Psoas muscle (tissue), 8 donors: ENCODE data around the gene HTT. TPM values are rescaled to one million over a fixed set of nuclear protein-coding genes. Genes with fewer than 3 reads are reported as not detected.

Experiments
- ATAC-seq, 4 donors: fragments of 200-7000 bp; cut with Tn5 transposase; one replicate each; pipeline ENCODE4 v1.9.1; 2020; ENCODE audit warnings: moderate library complexity in 3 of 4, mild to moderate bottlenecking in 2 of 4
- DNase-seq, 2 donors: peaks; one replicate each; pipeline ENCODE4 v3.0.0-alpha.2; 2020
- H3K27ac ChIP-seq: fragments of 200-600 bp; one replicate; pipeline ENCODE4 v1.8.0; 2022
- H3K27me3 ChIP-seq, 3 donors: fragments of 200-600 bp in 1 of 3; one replicate each; pipeline versions ENCODE4 v1.6.1 to v1.8.0; 2013 to 2022; ENCODE audit warnings: low read length in 2 of 3, mild to moderate bottlenecking in 2 of 3, moderate library complexity in 1 of 3; ENCODE audit not compliant: insufficient read depth in 3 of 3
- H3K36me3 ChIP-seq, 2 donors: fragments of 200-600 bp in 1 of 2; one replicate each; pipeline versions ENCODE4 v1.6.1 to v1.8.0; 2013 to 2022; ENCODE audit warnings: low read depth in 1 of 2, mild to moderate bottlenecking in 1 of 2, moderate library complexity in 1 of 2; ENCODE audit not compliant: insufficient read depth in 1 of 2
- H3K4me1 ChIP-seq: fragments of 200-600 bp; one replicate; pipeline ENCODE4 v1.8.0; 2022
- H3K4me3 ChIP-seq: fragments of 200-600 bp; one replicate; pipeline ENCODE4 v1.8.0; 2022; ENCODE audit warnings: mild to moderate bottlenecking
- H3K9me3 ChIP-seq: fragments of 200-600 bp; one replicate; pipeline ENCODE4 v1.8.0; 2022
- CTCF ChIP-seq: fragments of 200-600 bp; IDR thresholded peaks from one replicate; pipeline ENCODE4 v1.8.0; 2022; ENCODE audit warnings: antibody characterized with exemption
- WGBS, 3 donors: extraction: QIAGEN DNeasy Blood & Tissue Kit; methylation state at CpG; one replicate each; pipeline versions ENCODE4 v1.1.6 to v1.1.7; 2013; 5-methylcytosine and 5-hydroxymethylcytosine counted together
- intact Hi-C, 2 donors: fragments of 100-400 bp; cut with DNase I; formaldehyde crosslinking; loops; one replicate each; pipeline versions ENCODE4 v1.11.0 to v1.14.2; 2022
- polyA plus RNA-seq, 3 donors: library from polyadenylated mRNA; stranded (reverse); fragments of 200-250 nt; gene quantifications; one replicate each; pipeline ENCODE4 v1.2.3, GENCODE V29; 2013
- total RNA-seq, 4 donors: library from RNA; stranded (reverse); fragmentation: NEBNext Ultra II Directional in 2 of 4; extraction: Animal tissue kit (Norgen Biotek cat#: 25700) in 2 of 4; gene quantifications; one replicate each; pipeline versions ENCODE4 v1.2.1 to v1.2.4, GENCODE V29; 2021 to 2023
- donor health status: healthy with polysubstance abuse.
- donor health status: DM: no; HTN: no; CAD: no; lungs with moderate emphysema.
- donor health status: Bipolar disorder and iron deficiency.
- donor health status: healthy.
- donor health status: DM: yes; HTN: yes; CAD: no.
- donor health status: DM: no; HTN: no; CAD: no.
- donor health status: DM: no; HTN: no; CAD: no.
- donor health status: DM: yes; HTN: yes; CAD: no.

The HTT gene
- total and polyA plus RNA-seq, 7 donors = 6.7 to 39.9 (median 29.6) TPM

- Histone ChIP-seq H3K4me1 (no peaks in the 10 kb centered on the region), H3K27me3 (no peaks in the 10 kb centered on the region), H3K9me3 (no peaks in the 10 kb centered on the region), H3K27ac (no peak overlapping the region), H3K36me3 (peaks cover 0 to 83% of the 10 kb centered on the region in 2 donors), H3K4me3 (no peak overlapping the region)
- intact Hi-C loops = no loop called here
- ATAC-seq (peak in 2 of 4 donors; percentile 19 to 45), DNase-seq (no peak)
- TF ChIP-seq CTCF = no peak
- WGBS, 3 donors = 58 to 86% (median 77%) methylated on average over 6 of the region's 6 CpGs
Measured at GRCh38 chr4:3188118-3188517, 113.6 kb downstream of the HTT start.

DNA sequence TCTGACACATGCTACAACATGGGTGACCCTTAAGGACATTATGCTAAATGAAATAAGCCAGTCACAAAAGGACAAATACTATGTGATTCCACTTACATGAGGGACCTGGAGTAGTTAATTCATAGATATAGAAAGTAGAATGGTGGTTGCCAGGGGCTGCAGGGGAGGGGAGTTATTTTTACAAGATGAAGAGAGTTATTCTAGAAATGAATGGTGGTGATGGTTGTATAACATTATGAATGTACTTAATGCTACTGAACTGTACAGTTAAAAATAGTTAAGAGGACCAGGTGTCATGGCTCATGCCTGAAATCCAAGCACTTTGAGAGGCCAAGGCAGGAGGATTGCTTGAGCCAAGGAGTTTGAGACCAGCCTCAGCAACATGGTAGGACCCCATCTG is 115.0 kb downstream of the HTT start:
- H3K27ac ChIP-seq = no peak overlapping the region
- H3K9me3 ChIP-seq = no peaks in the 10 kb centered on the region
- H3K27me3 ChIP-seq = no peaks in the 10 kb centered on the region
- no peak overlapping the region for H3K4me3 ChIP-seq
- ATAC-seq (no peak), DNase-seq (no peak)
- H3K36me3 ChIP-seq = peaks cover 0 to 72% of the 10 kb centered on the region in 2 donors
- intact Hi-C loops = no loop called here
- no peak for TF ChIP-seq CTCF
- H3K4me1 ChIP-seq = no peaks in the 10 kb centered on the region

GRCh38 chr4:3190549-3190948 is 116.1 kb downstream of the HTT start:
- H3K9me3 ChIP-seq = no peaks in the 10 kb centered on the region
- DNase-seq (no peak), ATAC-seq (peak in 3 of 4 donors; percentile 27 to 64 (median 34))
- no peaks in the 10 kb centered on the region for H3K27me3 ChIP-seq
- WGBS, 3 donors = 32 to 57% (median 38%) methylated on average over 5 of the region's 5 CpGs
- no peak for TF ChIP-seq CTCF
- H3K27ac ChIP-seq = peak overlapping the region; percentile 1
- H3K4me1 ChIP-seq = no peaks in the 10 kb centered on the region
- intact Hi-C loops = loop anchor here in 1 of 2 donors (5.0 kb wide), 1 partner anchor 252 kb away; the partner anchor contains the start of gene HGFAC
- peaks cover 0 to 74% of the 10 kb centered on the region in 2 donors for H3K36me3 ChIP-seq
- H3K4me3 ChIP-seq = no peak overlapping the region

DNA sequence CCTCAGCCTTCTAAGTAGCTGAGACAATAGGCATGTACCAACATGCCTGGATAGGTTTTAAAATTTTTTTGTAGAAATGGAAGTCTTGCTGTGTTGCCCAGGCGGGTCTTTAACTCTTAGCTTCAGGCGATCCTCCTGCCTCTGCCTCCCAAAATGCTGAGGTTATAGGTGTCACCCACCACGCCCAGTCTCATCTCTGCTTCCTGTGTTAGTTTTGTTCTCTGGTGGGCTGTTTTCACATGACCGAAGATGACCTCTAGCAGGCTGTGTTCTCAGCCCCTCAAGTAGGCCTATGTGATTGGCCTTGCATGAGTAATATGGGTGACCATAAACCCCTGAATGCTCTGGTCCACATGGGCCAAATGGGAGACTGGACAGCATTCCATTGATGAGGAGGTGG is 117.7 kb downstream of the HTT start:
- no peak for TF ChIP-seq CTCF
- no peaks in the 10 kb centered on the region for H3K9me3 ChIP-seq
- peaks cover 0 to 75% of the 10 kb centered on the region in 2 donors for H3K36me3 ChIP-seq
- 91 to 96% (median 96%) methylated on average over 4 of the region's 4 CpGs for WGBS, 3 donors
- H3K27me3 ChIP-seq = no peaks in the 10 kb centered on the region
- no peak overlapping the region for H3K4me3 ChIP-seq
- ATAC-seq = no peak
- no peak overlapping the region for H3K27ac ChIP-seq
- DNase-seq = no peak
- no peaks in the 10 kb centered on the region for H3K4me1 ChIP-seq
- intact Hi-C loops = loop anchor here in 1 of 2 donors (5.0 kb wide), 1 partner anchor 250 kb away; the partner anchor contains the start of gene HGFAC

GRCh38 chr4:3192827-3193226 is 118.3 kb downstream of the HTT start:
- intact Hi-C loops = loop anchor here in 1 of 2 donors (5.0 kb wide), 1 partner anchor 249 kb away; the partner anchor contains the start of gene HGFAC
- 93 to 96% (median 94%) methylated on average over 12 of the region's 12 CpGs for WGBS, 3 donors
- ATAC-seq = no peak
- TF ChIP-seq CTCF = no peak
- Histone ChIP-seq H3K36me3 (peaks cover 0 to 74% of the 10 kb centered on the region in 2 donors), H3K4me3 (no peak overlapping the region), H3K4me1 (no peaks in the 10 kb centered on the region), H3K27me3 (no peaks in the 10 kb centered on the region), H3K9me3 (no peaks in the 10 kb centered on the region), H3K27ac (no peak overlapping the region)
- no peak for DNase-seq
